Fibroblast of mammary gland (primary cell): Measurements from ENCODE around the gene DEPDC5.
"Not testable (repeated sequence)": the region's sequence is repeated elsewhere in the genome, so short reads cannot be mapped to it uniquely, and the experiment has no call there.

ENCODE experiments used
- DNase-seq: peaks from one replicate; pipeline ENCODE4 v3.0.0-alpha.2; 2010; ENCODE audit warnings: low read depth
- H3K4me3 ChIP-seq: 2 replicates; pipeline ENCODE4 v1.5.1; 2011; ENCODE audit warnings: low read depth, mild to moderate bottlenecking, low read length, moderate library complexity; ENCODE audit not compliant: control insufficient read depth
- CTCF ChIP-seq: conservative IDR thresholded peaks from 2 replicates; pipeline ENCODE4 v1.5.1; 2011; ENCODE audit warnings: low read depth, low read length, inconsistent platforms; ENCODE audit not compliant: control insufficient read depth, insufficient read depth

DEPDC5 gene

GRCh38 chr22:31753634-31754501 is at the start of gene DEPDC5:
Gene DEPDC5, plus strand, starts transcription at chr22:31754019. Its CDS starts 903 bp downstream, at chr22:31754922.
- no peak for TF ChIP-seq CTCF
- DNase-seq, result peak; percentile 86
- H3K4me3 ChIP-seq, result peak within 1 kb of the TSS; percentile 73

- DNase-seq, result no peak
Measured at GRCh38 chr22:31707519-31707918, 46.3 kb upstream of the DEPDC5 start.

GRCh38 chr22:31711226-31711625 is 42.6 kb upstream of the DEPDC5 start:
- DNase-seq, result peak; percentile 29
- not testable (repeated sequence) for H3K4me3 ChIP-seq

More at GRCh38 chr22:31707519-31707918, 46.3 kb upstream of the DEPDC5 start:
- H3K4me3 ChIP-seq, result no peak overlapping the region
- no peak for TF ChIP-seq CTCF

- no peak for DNase-seq
- no peak overlapping the region for H3K4me3 ChIP-seq
- TF ChIP-seq CTCF, result no peak
Measured at GRCh38 chr22:31715147-31715778, 38.6 kb upstream of the DEPDC5 start.

GRCh38 chr22:31719850-31720471 is 33.9 kb upstream of the DEPDC5 start:
- no peak overlapping the region for H3K4me3 ChIP-seq
- TF ChIP-seq CTCF, result no peak
- DNase-seq, result no peak

- no peak overlapping the region for H3K4me3 ChIP-seq
- no peak for TF ChIP-seq CTCF
- DNase-seq, result no peak
Measured at GRCh38 chr22:31723723-31724122, 30.1 kb upstream of the DEPDC5 start.

GRCh38 chr22:31726692-31727091 is 27.1 kb upstream of the DEPDC5 start:
- H3K4me3 ChIP-seq, result no peak overlapping the region
- TF ChIP-seq CTCF, result no peak
- DNase-seq, result no peak
